Stimulated activated CD4-positive, alpha-beta T cell treated with anti-CD3 and anti-CD28 coated beads, Interleukin-1b, Interleukin-23, amount 100 ng/mL, for 4 hours (primary cell): ENCODE results near the gene CIITA.
"Not testable (repeated sequence)": the region's sequence is repeated elsewhere in the genome, so short reads cannot be mapped to it uniquely, and the experiment has no call there.

ENCODE experiments used
- DNase-seq, 2 donors: peaks; one replicate each; pipeline ENCODE4 v3.0.0-alpha.2; 2020; ENCODE audit warnings: low read depth in 2 of 2

Gene CIITA

GRCh38 chr16:10876799-10877341 lies at the start of gene CIITA:
Gene CIITA, plus strand, starts transcription at chr16:10877202. Its CDS starts 129 bp downstream, at chr16:10877331.
- no peak for DNase-seq

- DNase-seq: no peak
Measured at GRCh38 chr16:10827691-10828341, 49.2 kb upstream of the CIITA start.

GRCh38 chr16:10828851-10829366 lies 48.1 kb upstream of the CIITA start:
- no peak for DNase-seq

GRCh38 chr16:10829390-10830098 lies 47.5 kb upstream of the CIITA start:
- not testable (repeated sequence) for DNase-seq

- not testable (repeated sequence) for DNase-seq
Measured at GRCh38 chr16:10830240-10830639, 46.8 kb upstream of the CIITA start.

GRCh38 chr16:10831894-10832886 lies 44.8 kb upstream of the CIITA start:
- DNase-seq: no peak

- no peak for DNase-seq
Measured at GRCh38 chr16:10833271-10833670, 43.7 kb upstream of the CIITA start.

GRCh38 chr16:10834130-10834529 lies 42.9 kb upstream of the CIITA start:
- DNase-seq: no peak

GRCh38 chr16:10834766-10835165 lies 42.2 kb upstream of the CIITA start:
- DNase-seq: no peak

GRCh38 chr16:10835281-10835931 lies 41.6 kb upstream of the CIITA start:
- no peak for DNase-seq

- DNase-seq: no peak
Measured at GRCh38 chr16:10836174-10836853, 40.7 kb upstream of the CIITA start.

GRCh38 chr16:10838621-10839278 lies 38.3 kb upstream of the CIITA start:
- DNase-seq: no peak

- no peak for DNase-seq
Measured at GRCh38 chr16:10839279-10839666, 37.7 kb upstream of the CIITA start.

- no peak for DNase-seq
Measured at GRCh38 chr16:10840703-10841102, 36.3 kb upstream of the CIITA start.

GRCh38 chr16:10846213-10846998 lies 30.6 kb upstream of the CIITA start:
- no peak for DNase-seq

GRCh38 chr16:10847176-10847575 lies 29.8 kb upstream of the CIITA start:
- DNase-seq: no peak

- no peak for DNase-seq
Measured at GRCh38 chr16:10849736-10850477, 27.1 kb upstream of the CIITA start.

- DNase-seq: no peak
Measured at GRCh38 chr16:10850478-10850850, 26.5 kb upstream of the CIITA start.

GRCh38 chr16:10851512-10851911 lies 25.5 kb upstream of the CIITA start:
- no peak for DNase-seq
